Endodermal cell (in vitro differentiated cells): ENCODE results near the gene TEDDM1. TPM values are rescaled to one million over a fixed set of nuclear protein-coding genes. Genes with fewer than 3 reads are reported as not detected.

Source experiments
- DNase-seq: peaks from one replicate; pipeline ENCODE4 v3.0.0-alpha.2; 2017
- H3K27ac ChIP-seq: 2 replicates; pipeline ENCODE4 v1.5.1; 2013; ENCODE audit warnings: mild to moderate bottlenecking, low read depth, low read length, moderate library complexity
- H3K27me3 ChIP-seq: 2 replicates; pipeline ENCODE4 v1.6.1; 2013; ENCODE audit warnings: mild to moderate bottlenecking, low read length, moderate library complexity; ENCODE audit not compliant: insufficient read depth, control insufficient read depth, poor library complexity, severe bottlenecking
- H3K36me3 ChIP-seq: 2 replicates; pipeline ENCODE4 v1.7.0; 2013; ENCODE audit warnings: mild to moderate bottlenecking, low read length, moderate library complexity; ENCODE audit not compliant: control insufficient read depth, insufficient read depth
- H3K4me1 ChIP-seq: one replicate; pipeline ENCODE4 v1.7.0; 2013; ENCODE audit warnings: low read length; ENCODE audit not compliant: control insufficient read depth, insufficient read depth
- H3K4me3 ChIP-seq: 2 replicates; pipeline ENCODE4 v1.5.1; 2013; ENCODE audit warnings: mild to moderate bottlenecking, low read length, moderate library complexity
- H3K9ac ChIP-seq: 2 replicates; pipeline ENCODE4 v1.6.1; 2013; ENCODE audit warnings: mild to moderate bottlenecking, low read length, moderate library complexity; ENCODE audit not compliant: poor library complexity, severe bottlenecking; ENCODE audit errors: extremely low read depth
- H3K9me3 ChIP-seq: 2 replicates; pipeline ENCODE4 v1.6.1; 2013; ENCODE audit warnings: mild to moderate bottlenecking, low read length, moderate library complexity; ENCODE audit not compliant: control insufficient read depth
- H3K27ac Mint-ChIP-seq: 2 replicates; pipeline ENCODE4 v1.8.0; 2020; ENCODE audit warnings: mixed read lengths
- H3K27me3 Mint-ChIP-seq: 2 replicates; pipeline ENCODE4 v1.8.0; 2021; ENCODE audit warnings: mild to moderate bottlenecking, mixed read lengths; ENCODE audit not compliant: insufficient read depth
- H3K36me3 Mint-ChIP-seq: 2 replicates; pipeline ENCODE4 v1.8.0; 2020; ENCODE audit warnings: low read depth, mixed read lengths
- H3K4me1 Mint-ChIP-seq: 2 replicates; pipeline ENCODE4 v1.8.0; 2020; ENCODE audit warnings: mixed read lengths
- H3K4me3 Mint-ChIP-seq: 2 replicates; pipeline ENCODE4 v1.8.0; 2020; ENCODE audit warnings: mild to moderate bottlenecking, moderate library complexity, mixed read lengths
- H3K9me3 Mint-ChIP-seq: 2 replicates; pipeline ENCODE4 v1.8.0; 2020; ENCODE audit warnings: mild to moderate bottlenecking, mixed read lengths
- WGBS, 2 experiments: methylation state at CpG; one replicate each; pipeline versions ENCODE4 v1.1.5 to v1.1.7; 2013; ENCODE audit warnings: missing lambda C conversion rate in 2 of 2, mixed read lengths in 1 of 2; ENCODE audit not compliant: insufficient coverage in 1 of 2, insufficient read length in 1 of 2; 5-methylcytosine and 5-hydroxymethylcytosine counted together
- total RNA-seq, 2 donors: library from RNA; stranded (reverse); fragmentation: NEBNext Ultra II Directional in 1 of 2; extraction: Animal tissue kit (Norgen Biotek cat#: 25700) in 1 of 2; gene quantifications; 2 replicates in 1 of 2; 3 replicates in 1 of 2; pipeline ENCODE4 v1.2.1, GENCODE V29; 2021
- TF ChIP-seq, protein P1 (sequence below): fragments of 200-600 bp; sonication (generic); conservative IDR thresholded peaks from 2 replicates; pipeline ENCODE4 v1.5.0; 2021; ENCODE audit warnings: antibody characterized with exemption, mild to moderate bottlenecking

Gene TEDDM1
- total RNA-seq, 2 donors from 2014 or later: not detected

GRCh38 chr1:182431278-182431677 is 30.8 kb upstream of the TEDDM1 start:
- no peaks in the 10 kb centered on the region for H3K36me3 Mint-ChIP-seq
- H3K27me3 Mint-ChIP-seq: no peaks in the 10 kb centered on the region
- no peak overlapping the region for H3K27ac ChIP-seq
- peaks cover 9% of the 10 kb centered on the region for H3K9me3 Mint-ChIP-seq
- 76 to 87% methylated on average over 6 to 7 of the region's 7 CpGs for WGBS, 2 experiments
- H3K4me1 ChIP-seq: no peaks in the 10 kb centered on the region
- H3K9me3 ChIP-seq: no peaks in the 10 kb centered on the region
- H3K4me3 ChIP-seq: peak overlapping the region; percentile 25
- no peak overlapping the region for H3K4me3 Mint-ChIP-seq
- no peaks in the 10 kb centered on the region for H3K36me3 ChIP-seq
- TF ChIP-seq, protein P1, sequence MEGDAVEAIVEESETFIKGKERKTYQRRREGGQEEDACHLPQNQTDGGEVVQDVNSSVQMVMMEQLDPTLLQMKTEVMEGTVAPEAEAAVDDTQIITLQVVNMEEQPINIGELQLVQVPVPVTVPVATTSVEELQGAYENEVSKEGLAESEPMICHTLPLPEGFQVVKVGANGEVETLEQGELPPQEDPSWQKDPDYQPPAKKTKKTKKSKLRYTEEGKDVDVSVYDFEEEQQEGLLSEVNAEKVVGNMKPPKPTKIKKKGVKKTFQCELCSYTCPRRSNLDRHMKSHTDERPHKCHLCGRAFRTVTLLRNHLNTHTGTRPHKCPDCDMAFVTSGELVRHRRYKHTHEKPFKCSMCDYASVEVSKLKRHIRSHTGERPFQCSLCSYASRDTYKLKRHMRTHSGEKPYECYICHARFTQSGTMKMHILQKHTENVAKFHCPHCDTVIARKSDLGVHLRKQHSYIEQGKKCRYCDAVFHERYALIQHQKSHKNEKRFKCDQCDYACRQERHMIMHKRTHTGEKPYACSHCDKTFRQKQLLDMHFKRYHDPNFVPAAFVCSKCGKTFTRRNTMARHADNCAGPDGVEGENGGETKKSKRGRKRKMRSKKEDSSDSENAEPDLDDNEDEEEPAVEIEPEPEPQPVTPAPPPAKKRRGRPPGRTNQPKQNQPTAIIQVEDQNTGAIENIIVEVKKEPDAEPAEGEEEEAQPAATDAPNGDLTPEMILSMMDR: no peak
- H3K27me3 ChIP-seq: no peaks in the 10 kb centered on the region
- peak overlapping the region; percentile 54 for H3K27ac Mint-ChIP-seq
- no peak for DNase-seq
- H3K9ac ChIP-seq: peak overlapping the region; percentile 9
- H3K4me1 Mint-ChIP-seq: peaks cover 10% of the 10 kb centered on the region

- Mint-ChIP-seq H3K4me3 (no peak overlapping the region), H3K4me1 (peaks cover 13% of the 10 kb centered on the region), H3K36me3 (no peaks in the 10 kb centered on the region), H3K9me3 (peaks cover 9% of the 10 kb centered on the region), H3K27me3 (no peaks in the 10 kb centered on the region), H3K27ac (no peak overlapping the region)
- Histone ChIP-seq H3K4me1 (no peaks in the 10 kb centered on the region), H3K4me3 (no peak overlapping the region), H3K9me3 (no peaks in the 10 kb centered on the region), H3K9ac (peak overlapping the region; percentile 9), H3K36me3 (no peaks in the 10 kb centered on the region), H3K27ac (no peak overlapping the region), H3K27me3 (no peaks in the 10 kb centered on the region)
- no peak for DNase-seq
- TF ChIP-seq, protein P1: no peak
- WGBS, 2 experiments: 87 to 90% methylated on average over 9 to 10 of the region's 11 CpGs
These were observed 30.0 kb upstream of the TEDDM1 start for GRCh38 chr1:182430263-182431068.

GRCh38 chr1:182428043-182428442 is 27.6 kb upstream of the TEDDM1 start:
- DNase-seq: no peak
- no peaks in the 10 kb centered on the region for H3K9me3 ChIP-seq
- WGBS, 2 experiments: 94% methylated on average over 2 of the region's 2 CpGs; no CpG with 5 or more reads in 1 of the 2 experiments
- H3K4me3 ChIP-seq: no peak overlapping the region
- no peaks in the 10 kb centered on the region for H3K27me3 ChIP-seq
- no peaks in the 10 kb centered on the region for H3K36me3 ChIP-seq
- Mint-ChIP-seq H3K27me3 (no peaks in the 10 kb centered on the region), H3K27ac (no peak overlapping the region), H3K36me3 (no peaks in the 10 kb centered on the region), H3K4me3 (no peak overlapping the region), H3K9me3 (peaks cover 9% of the 10 kb centered on the region), H3K4me1 (peaks cover 8% of the 10 kb centered on the region)
- TF ChIP-seq, protein P1: no peak
- H3K4me1 ChIP-seq: no peaks in the 10 kb centered on the region
- no peak overlapping the region for H3K27ac ChIP-seq
- H3K9ac ChIP-seq: no peak overlapping the region
